SH-SY5Y (cell line): ENCODE results near the gene BICDL2.

Experiments used
- GATA2 ChIP-seq: IDR thresholded peaks from 2 replicates; pipeline ENCODE4 v1.6.1; 2011; ENCODE audit warnings: mild to moderate bottlenecking, low read depth, low read length
- GATA3 ChIP-seq: IDR thresholded peaks from 2 replicates; pipeline ENCODE4 v1.6.1; 2011; ENCODE audit warnings: low read depth, mild to moderate bottlenecking, low read length, moderate library complexity

GRCh38 chr16:3023669-3024478 is 12.9 kb downstream of the BICDL2 start, which contains the start of the genes HCFC1R1 and THOC6:
- TF ChIP-seq GATA2 (no peak), GATA3 (no peak)
